ENCODE data around the gene GDI1.

DNA sequence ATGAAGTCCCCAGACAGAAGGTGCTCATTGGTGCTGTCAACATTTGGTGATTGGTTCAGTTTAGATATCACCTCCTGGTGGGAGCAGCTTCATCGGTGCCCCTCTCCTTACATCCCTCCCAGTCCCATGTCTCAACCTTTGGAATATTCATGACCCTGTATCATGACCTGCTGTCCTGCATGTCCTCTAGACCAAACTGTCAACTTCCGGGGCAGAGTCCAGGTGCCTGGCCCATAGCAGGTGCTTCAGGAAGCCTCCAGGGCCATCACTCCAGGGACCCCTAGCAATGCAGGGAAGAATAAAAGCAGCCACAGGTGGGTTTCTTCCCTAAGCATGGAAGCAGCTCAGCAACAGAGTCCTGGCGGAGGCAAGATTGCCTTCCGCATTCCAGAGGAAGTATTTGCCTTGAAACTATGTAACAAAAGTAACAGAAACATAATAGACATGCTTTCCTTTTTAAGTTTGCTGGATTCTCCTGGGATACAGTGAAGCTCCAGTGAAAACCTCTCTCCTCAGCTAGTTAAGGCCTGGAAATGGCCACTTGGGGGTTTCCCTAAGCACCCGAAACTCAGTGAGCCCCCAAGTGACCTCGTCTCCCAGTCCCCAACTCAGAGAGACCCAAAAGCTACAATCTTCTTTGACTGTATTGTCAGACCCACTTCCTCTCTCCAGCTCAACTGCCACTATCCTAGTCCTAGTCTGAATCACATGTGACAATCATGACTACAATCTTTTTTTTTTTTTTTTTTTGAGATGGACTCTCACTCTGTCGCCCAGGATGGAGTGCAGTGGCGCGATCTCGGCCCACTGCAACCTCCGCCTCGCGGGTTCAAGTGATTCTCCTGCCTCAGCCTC, 9.8 kb upstream of the GDI1 start:
- TF ChIP-seq, protein P1, sequence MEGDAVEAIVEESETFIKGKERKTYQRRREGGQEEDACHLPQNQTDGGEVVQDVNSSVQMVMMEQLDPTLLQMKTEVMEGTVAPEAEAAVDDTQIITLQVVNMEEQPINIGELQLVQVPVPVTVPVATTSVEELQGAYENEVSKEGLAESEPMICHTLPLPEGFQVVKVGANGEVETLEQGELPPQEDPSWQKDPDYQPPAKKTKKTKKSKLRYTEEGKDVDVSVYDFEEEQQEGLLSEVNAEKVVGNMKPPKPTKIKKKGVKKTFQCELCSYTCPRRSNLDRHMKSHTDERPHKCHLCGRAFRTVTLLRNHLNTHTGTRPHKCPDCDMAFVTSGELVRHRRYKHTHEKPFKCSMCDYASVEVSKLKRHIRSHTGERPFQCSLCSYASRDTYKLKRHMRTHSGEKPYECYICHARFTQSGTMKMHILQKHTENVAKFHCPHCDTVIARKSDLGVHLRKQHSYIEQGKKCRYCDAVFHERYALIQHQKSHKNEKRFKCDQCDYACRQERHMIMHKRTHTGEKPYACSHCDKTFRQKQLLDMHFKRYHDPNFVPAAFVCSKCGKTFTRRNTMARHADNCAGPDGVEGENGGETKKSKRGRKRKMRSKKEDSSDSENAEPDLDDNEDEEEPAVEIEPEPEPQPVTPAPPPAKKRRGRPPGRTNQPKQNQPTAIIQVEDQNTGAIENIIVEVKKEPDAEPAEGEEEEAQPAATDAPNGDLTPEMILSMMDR (IDR thresholded peaks at IDR 0.05): no peak
- no peak for TF ChIP-seq POLR2A (IDR thresholded peaks at IDR 0.05)
- no peak for TF ChIP-seq EP300 (IDR thresholded peaks at IDR 0.05)
